Measurements from ENCODE around the gene PDE3A. TPM values are rescaled to one million over a fixed set of nuclear protein-coding genes. Genes with fewer than 3 reads are reported as not detected.

The PDE3A gene
- polyA plus RNA-seq, 3 donors, result 0.10 TPM; not detected in 2

DNA sequence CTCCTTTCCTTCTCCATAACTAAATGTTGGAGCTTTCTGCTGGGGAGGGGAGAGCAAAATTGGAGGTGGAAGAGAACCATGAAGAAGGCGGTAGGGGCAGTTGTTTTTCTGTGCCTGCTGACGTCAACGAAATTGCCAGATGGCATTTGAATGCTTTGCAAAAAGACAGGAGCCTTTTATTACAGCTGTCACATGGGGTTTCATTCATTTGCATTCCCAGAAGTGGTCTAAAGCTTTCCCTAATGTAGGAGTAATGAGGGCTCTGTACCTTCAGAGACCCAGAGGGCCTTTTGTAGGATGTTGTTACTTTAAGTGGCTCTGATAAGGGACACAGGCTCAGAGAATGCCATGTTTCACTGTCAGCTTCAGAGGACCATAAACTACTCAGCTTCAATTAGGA, 219.7 kb downstream of the PDE3A start:
- Mint-ChIP-seq H3K4me3 (no peak overlapping the region), H3K27me3 (ENCODE audit: low read depth in 3 of 3) (no peaks in the 10 kb centered on the region), H3K36me3 (no peaks in the 10 kb centered on the region), H3K9me3 (peaks cover 0 to 4% (median 0%) of the 10 kb centered on the region in 7 donors), H3K4me1 (no peaks in the 10 kb centered on the region), H3K27ac (no peak overlapping the region)
- intact Hi-C loops (cut with micrococcal nuclease), result no loop called here
- H3K4me1 ChIP-seq (ENCODE audit: control insufficient read depth in 1 of 2, insufficient read depth in 2 of 2, low read length in 2 of 2), result no peaks in the 10 kb centered on the region
- H3K27ac ChIP-seq (ENCODE audit: low read depth in 1 of 2, low read length in 2 of 2), result no peak overlapping the region
- H3K9me3 ChIP-seq (replicated peaks in 1 of 2; ENCODE audit: control insufficient read depth in 1 of 2, insufficient read depth in 1 of 2, low read length in 2 of 2), result peaks cover 0 to 2% of the 10 kb centered on the region in 2 donors
- no CpG with 5 or more reads among the region's 3 CpGs for WGBS (ENCODE audit: insufficient coverage)
- no peaks in the 10 kb centered on the region for H3K36me3 ChIP-seq (replicated peaks in 1 of 2; ENCODE audit: control insufficient read depth in 1 of 2, insufficient read depth in 2 of 2, low read length in 2 of 2)
- H3K9ac ChIP-seq (ENCODE audit: insufficient read depth, low read length, poor library complexity, severe bottlenecking), result no peak overlapping the region
- no peak overlapping the region for H3K4me3 ChIP-seq (replicated peaks in 1 of 3; ENCODE audit: low read depth in 2 of 3, low read length in 3 of 3)
- TF ChIP-seq, protein P1, sequence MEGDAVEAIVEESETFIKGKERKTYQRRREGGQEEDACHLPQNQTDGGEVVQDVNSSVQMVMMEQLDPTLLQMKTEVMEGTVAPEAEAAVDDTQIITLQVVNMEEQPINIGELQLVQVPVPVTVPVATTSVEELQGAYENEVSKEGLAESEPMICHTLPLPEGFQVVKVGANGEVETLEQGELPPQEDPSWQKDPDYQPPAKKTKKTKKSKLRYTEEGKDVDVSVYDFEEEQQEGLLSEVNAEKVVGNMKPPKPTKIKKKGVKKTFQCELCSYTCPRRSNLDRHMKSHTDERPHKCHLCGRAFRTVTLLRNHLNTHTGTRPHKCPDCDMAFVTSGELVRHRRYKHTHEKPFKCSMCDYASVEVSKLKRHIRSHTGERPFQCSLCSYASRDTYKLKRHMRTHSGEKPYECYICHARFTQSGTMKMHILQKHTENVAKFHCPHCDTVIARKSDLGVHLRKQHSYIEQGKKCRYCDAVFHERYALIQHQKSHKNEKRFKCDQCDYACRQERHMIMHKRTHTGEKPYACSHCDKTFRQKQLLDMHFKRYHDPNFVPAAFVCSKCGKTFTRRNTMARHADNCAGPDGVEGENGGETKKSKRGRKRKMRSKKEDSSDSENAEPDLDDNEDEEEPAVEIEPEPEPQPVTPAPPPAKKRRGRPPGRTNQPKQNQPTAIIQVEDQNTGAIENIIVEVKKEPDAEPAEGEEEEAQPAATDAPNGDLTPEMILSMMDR (IDR thresholded peaks at IDR 0.05), result no peak
- no peaks in the 10 kb centered on the region for H3K27me3 ChIP-seq (ENCODE audit: control insufficient read depth in 2 of 2, insufficient read depth in 2 of 2, low read length in 2 of 2)
- H3K4me2 ChIP-seq (replicated peaks; ENCODE audit: extremely low read depth, low read length, poor library complexity, severe bottlenecking), result no peak overlapping the region
- H2AFZ ChIP-seq (ENCODE audit: insufficient read depth, low read depth, low read length, poor library complexity, severe bottlenecking), result no peak overlapping the region
- no peak for DNase-seq
- no peaks in the 10 kb centered on the region for H4K20me1 ChIP-seq (ENCODE audit: insufficient read depth, low read length)
- no peaks in the 10 kb centered on the region for H3K79me2 ChIP-seq (ENCODE audit: insufficient read depth, low read length)

DNA sequence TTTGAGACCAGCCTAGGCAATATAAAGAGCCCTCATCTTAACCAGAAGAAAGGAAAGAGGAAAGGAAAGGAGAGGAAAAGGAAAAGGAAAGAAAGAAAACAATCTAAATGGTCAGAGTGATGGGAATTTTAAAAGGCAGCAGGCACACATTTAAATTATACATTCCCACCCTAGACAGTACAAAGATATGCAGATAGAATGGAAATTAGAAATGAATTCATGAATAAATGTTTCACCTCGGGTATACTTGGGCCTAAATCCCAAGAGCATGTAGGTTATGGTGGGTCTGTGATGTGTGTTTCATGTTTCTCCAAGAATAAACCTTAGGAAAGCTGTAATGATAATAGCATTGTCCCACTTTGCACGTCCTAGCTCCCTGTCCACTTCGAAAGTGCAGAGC, 222.2 kb downstream of the PDE3A start:
- Histone ChIP-seq H3K27me3 (ENCODE audit: control insufficient read depth in 2 of 2, insufficient read depth in 2 of 2, low read length in 2 of 2) (no peaks in the 10 kb centered on the region), H3K79me2 (ENCODE audit: insufficient read depth, low read length) (no peaks in the 10 kb centered on the region), H3K36me3 (replicated peaks in 1 of 2; ENCODE audit: control insufficient read depth in 1 of 2, insufficient read depth in 2 of 2, low read length in 2 of 2) (no peaks in the 10 kb centered on the region), H3K4me1 (ENCODE audit: control insufficient read depth in 1 of 2, insufficient read depth in 2 of 2, low read length in 2 of 2) (no peaks in the 10 kb centered on the region), H4K20me1 (ENCODE audit: insufficient read depth, low read length) (no peaks in the 10 kb centered on the region), H3K9me3 (replicated peaks in 1 of 2; ENCODE audit: control insufficient read depth in 1 of 2, insufficient read depth in 1 of 2, low read length in 2 of 2) (peaks cover 0 to 2% of the 10 kb centered on the region in 2 donors), H3K4me3 (replicated peaks in 1 of 3; ENCODE audit: low read depth in 2 of 3, low read length in 3 of 3) (no peak overlapping the region), H3K27ac (ENCODE audit: low read depth in 1 of 2, low read length in 2 of 2) (no peak overlapping the region), H3K4me2 (replicated peaks; ENCODE audit: extremely low read depth, low read length, poor library complexity, severe bottlenecking) (no peak overlapping the region), H3K9ac (ENCODE audit: insufficient read depth, low read length, poor library complexity, severe bottlenecking) (no peak overlapping the region), H2AFZ (ENCODE audit: insufficient read depth, low read depth, low read length, poor library complexity, severe bottlenecking) (no peak overlapping the region)
- Mint-ChIP-seq H3K36me3 (no peaks in the 10 kb centered on the region), H3K27me3 (ENCODE audit: low read depth in 3 of 3) (no peaks in the 10 kb centered on the region), H3K9me3 (peaks cover 0 to 4% (median 1%) of the 10 kb centered on the region in 7 donors), H3K27ac (no peak overlapping the region), H3K4me1 (no peaks in the 10 kb centered on the region), H3K4me3 (no peak overlapping the region)
- WGBS (ENCODE audit: insufficient coverage), result 67% methylated on average over 1 of the region's 3 CpGs
- TF ChIP-seq, protein P1 (IDR thresholded peaks at IDR 0.05), result no peak
- intact Hi-C loops (cut with micrococcal nuclease), result no loop called here
- no peak for DNase-seq

All from CD14-positive monocyte (primary cell).